ENCODE measurements around the gene NT5M.

NT5M gene

DNA sequence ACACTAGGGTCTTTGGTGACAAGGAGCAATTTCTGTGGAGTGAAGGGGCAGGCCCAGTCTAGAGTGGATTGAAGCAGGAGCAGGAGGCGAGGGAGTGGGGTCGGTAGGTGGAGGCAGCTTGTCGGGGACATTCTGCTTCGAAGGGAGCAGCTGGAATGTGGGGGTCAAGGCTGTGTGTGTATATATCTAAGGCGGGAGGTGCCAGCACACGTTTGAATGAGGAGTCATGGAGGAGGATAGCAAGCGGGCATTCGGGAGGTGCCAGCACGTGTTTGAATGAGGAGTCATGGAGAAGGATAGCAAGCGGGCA is 17.7 kb downstream of the NT5M start:
- TF ChIP-seq, protein P1, sequence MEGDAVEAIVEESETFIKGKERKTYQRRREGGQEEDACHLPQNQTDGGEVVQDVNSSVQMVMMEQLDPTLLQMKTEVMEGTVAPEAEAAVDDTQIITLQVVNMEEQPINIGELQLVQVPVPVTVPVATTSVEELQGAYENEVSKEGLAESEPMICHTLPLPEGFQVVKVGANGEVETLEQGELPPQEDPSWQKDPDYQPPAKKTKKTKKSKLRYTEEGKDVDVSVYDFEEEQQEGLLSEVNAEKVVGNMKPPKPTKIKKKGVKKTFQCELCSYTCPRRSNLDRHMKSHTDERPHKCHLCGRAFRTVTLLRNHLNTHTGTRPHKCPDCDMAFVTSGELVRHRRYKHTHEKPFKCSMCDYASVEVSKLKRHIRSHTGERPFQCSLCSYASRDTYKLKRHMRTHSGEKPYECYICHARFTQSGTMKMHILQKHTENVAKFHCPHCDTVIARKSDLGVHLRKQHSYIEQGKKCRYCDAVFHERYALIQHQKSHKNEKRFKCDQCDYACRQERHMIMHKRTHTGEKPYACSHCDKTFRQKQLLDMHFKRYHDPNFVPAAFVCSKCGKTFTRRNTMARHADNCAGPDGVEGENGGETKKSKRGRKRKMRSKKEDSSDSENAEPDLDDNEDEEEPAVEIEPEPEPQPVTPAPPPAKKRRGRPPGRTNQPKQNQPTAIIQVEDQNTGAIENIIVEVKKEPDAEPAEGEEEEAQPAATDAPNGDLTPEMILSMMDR (conservative IDR thresholded peaks at IDR 0.05): no peak
- no peak overlapping the region for H3K27ac ChIP-seq

DNA sequence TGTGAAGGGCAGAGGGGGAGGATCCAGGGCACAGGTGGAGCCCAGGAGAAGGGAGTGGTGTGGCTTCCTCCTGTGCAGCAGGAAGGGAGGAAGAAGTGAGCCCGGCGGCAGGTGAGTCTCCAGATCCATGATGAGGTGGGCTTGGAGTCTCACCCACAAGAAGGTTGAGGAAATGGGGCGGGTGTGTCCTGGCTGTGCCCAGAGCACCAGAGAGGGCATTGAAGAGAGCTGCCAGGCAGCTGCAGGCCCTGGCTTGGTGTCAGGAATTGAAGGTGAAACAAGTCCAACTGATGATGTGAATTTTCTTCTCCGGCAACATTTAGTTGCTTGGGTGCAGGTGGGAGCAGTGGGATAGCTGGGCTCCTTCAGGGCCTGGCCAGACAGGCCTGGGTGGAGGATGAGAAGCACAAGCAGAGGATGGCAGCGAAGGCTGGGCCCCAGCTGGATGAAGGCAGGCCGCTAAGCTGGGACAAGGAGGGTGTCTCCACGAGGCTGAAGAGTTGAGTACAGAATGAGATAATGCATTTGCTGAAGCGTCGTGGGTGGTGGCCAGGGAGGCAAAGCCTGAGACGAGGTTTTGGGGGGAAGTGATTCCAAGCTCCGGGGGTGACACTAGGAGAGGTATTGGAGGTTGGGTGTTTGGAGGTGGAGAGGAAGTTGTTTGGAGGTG is 18.3 kb downstream of the NT5M start:
- TF ChIP-seq, protein P1 (conservative IDR thresholded peaks at IDR 0.05): no peak
- H3K27ac ChIP-seq: no peak overlapping the region

DNA sequence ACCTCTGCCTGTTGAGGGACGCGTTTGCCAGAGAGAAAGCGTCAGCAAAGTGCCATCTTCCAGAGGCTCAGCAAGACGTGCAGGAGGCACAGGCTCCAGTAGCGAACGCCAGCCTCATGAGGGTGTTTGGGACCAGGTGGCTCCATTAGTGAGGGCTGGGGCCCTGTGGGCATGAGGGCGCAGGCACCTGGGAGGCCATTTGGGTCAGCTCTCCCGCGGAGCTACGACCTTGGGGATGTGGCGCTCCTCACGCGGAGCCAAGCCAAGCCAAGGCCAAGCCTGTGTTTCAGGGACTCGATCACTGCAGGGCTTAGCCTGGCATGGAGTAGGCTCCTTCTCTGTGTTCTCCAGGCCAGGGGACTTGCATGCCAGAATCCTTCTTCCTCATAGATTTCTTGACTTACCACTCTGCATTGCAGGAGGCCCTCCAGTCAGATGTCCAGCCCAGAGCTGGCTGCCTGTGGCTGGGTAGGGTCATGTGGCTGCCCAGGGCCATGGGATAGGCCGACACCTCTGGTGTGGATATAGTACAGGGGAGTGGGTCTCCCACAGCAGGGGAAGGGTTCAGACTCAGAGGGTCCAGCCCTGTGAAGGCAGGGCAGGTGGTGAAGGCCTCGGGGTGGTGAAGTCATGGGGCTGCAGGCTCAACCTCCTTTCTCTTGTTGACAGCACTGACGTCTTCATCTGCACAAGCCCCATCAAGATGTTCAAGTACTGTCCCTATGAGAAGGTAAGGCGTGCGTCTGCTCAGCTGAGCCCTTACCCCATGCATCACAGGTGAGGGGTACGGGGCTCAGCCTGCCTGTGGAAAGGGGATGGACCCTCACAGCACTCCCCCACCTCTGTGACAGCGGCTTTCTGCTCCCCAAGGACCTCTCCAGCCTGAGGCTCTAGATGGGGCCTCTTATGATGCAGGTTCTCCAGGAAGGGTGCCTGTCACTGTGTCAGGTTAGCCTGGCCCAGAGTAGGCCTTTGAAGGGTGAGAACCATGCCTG is 19.6 kb downstream of the NT5M start:
- no peak overlapping the region for H3K27ac ChIP-seq
- TF ChIP-seq, protein P1 (conservative IDR thresholded peaks at IDR 0.05): no peak

DNA sequence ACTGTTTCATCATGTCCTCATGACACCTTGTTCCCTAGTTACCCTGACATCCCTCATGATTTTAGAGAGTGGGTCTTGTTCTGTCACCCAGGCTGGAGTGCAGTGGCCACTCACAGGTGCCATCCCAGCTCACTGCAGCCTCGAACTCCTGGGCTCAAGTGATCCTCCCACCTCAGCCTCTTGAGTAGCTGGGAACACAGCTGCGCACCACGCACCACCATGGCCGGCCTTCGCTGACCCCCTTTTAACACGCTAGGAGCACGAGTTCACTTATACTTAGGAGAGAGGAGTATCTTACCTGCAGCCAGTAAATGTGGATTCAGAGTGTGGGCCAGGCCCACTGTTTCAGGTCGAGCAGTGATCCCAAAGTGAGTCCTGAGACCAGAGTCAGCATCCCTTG is 21.4 kb downstream of the NT5M start:
- H3K27ac ChIP-seq: no peak overlapping the region
- TF ChIP-seq, protein P1 (conservative IDR thresholded peaks at IDR 0.05): no peak

DNA sequence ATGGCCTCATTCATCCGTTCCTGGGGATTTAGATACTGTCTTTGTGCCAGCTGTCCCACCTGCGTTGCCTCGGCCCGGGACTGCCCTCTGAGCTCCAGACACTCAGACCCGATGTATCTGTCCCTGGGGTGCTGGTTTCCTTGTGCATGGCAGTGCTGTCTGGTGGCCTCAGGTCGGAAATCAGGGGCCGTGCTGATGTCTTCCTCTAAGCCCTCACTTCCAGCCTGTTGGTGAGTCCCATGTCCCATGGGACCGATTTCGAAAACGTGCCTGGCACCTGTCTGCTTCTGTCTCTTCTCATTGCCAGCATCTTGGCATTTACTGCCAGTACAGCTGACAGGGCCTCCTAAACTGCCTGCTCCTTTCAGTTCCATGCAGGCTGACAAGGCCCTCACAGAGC is 22.1 kb downstream of the NT5M start:
- no peak overlapping the region for H3K27ac ChIP-seq
- TF ChIP-seq, protein P1 (conservative IDR thresholded peaks at IDR 0.05): no peak

DNA sequence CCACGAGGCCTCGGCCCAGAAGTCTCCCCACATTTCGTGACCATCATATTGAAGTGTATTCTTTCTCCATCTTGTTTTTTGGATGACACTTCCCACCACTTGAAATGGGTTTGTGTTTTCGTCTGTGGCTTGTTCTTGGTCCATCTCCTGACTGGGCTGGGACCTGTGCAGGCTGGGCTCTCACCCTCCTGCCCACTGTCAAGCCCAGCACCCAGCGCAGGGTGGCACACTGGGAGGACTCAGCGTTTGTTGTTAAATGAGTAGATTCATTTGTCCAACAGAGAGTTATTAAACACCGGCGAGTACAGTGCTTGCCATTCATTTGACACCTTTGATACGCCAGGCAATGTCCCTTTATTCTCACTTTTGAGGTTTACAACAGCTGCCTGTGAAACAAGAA is 22.6 kb downstream of the NT5M start:
- TF ChIP-seq, protein P1 (conservative IDR thresholded peaks at IDR 0.05): no peak

DNA sequence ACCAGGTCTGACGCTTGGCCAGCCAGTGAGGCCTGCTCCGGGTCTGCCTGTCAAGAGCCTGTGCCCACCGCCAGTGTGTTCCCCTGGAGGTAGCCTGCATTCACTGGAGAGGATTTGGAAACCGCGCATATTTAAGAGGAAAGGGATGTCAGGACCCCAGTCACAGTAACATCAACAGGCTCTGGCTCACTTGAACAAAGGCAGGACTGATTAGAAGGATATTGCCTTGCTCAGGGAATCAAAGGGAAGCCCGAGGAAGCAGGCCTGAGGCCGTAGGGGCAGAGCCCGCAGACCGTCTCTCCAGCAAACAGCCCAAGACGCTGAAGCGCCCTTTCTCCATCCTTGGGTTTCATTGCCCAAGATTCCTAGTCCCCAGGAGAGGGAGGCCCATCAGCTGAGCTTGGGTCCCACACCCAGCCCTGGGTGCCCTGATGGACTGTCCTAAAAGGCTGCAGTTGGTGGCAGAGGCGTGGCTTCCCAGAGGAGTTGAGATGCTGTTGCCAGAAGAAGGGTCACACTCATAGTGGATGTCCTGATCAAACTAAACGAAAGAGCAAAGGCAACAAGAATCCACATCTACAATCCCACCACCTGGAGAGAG is 23.2 kb downstream of the NT5M start:
- TF ChIP-seq, protein P1 (conservative IDR thresholded peaks at IDR 0.05): no peak
- H3K27ac ChIP-seq: no peak overlapping the region

More for the DNA sequence above, 22.6 kb downstream of the NT5M start:
- no peak overlapping the region for H3K27ac ChIP-seq

Measured in VCaP (cell line).